TTC549 (cell line): Measurements from ENCODE around the gene PSD.

Source experiments
- FAIRE-seq: peaks from 2 replicates; lab custom pipeline; 2012; peaks lifted over from hg19 to GRCh38; lab: Jason Lieb, UNC

Gene PSD

GRCh38 chr10:102438374-102438773 is 19.8 kb upstream of the PSD start:
- FAIRE-seq = no peak

GRCh38 chr10:102437515-102437914 is 18.9 kb upstream of the PSD start:
- no peak for FAIRE-seq

GRCh38 chr10:102436312-102436711 is 17.7 kb upstream of the PSD start:
- no peak for FAIRE-seq

GRCh38 chr10:102435529-102436233 is 17.1 kb upstream of the PSD start:
- no peak for FAIRE-seq

GRCh38 chr10:102435133-102435497 is 16.5 kb upstream of the PSD start:
- FAIRE-seq = no peak

GRCh38 chr10:102434394-102435132 is 16.0 kb upstream of the PSD start:
- no peak for FAIRE-seq

GRCh38 chr10:102433619-102434046 is 15.0 kb upstream of the PSD start:
- no peak for FAIRE-seq

GRCh38 chr10:102432162-102432950 is 13.8 kb upstream of the PSD start, which contains the start of gene CUEDC2:
Gene CUEDC2 (minus strand): TSS chr10:102432574. CDS start chr10:102425188, 7,386 bp downstream.
- FAIRE-seq = peak; percentile 90

- no peak for FAIRE-seq
Observed at GRCh38 chr10:102431452-102432124, 13.0 kb upstream of the PSD start.

- no peak for FAIRE-seq
Observed at GRCh38 chr10:102429468-102429867, 10.9 kb upstream of the PSD start.

GRCh38 chr10:102426803-102427287 is 8.3 kb upstream of the PSD start:
- FAIRE-seq = no peak

- no peak for FAIRE-seq
Observed at GRCh38 chr10:102425444-102425843, 6.9 kb upstream of the PSD start.

- no peak for FAIRE-seq
Observed at GRCh38 chr10:102424916-102425315, 6.3 kb upstream of the PSD start.

GRCh38 chr10:102424145-102424544 is 5.6 kb upstream of the PSD start:
- FAIRE-seq = no peak

- FAIRE-seq = no peak
Observed at GRCh38 chr10:102423372-102423968, 4.9 kb upstream of the PSD start.

GRCh38 chr10:102422545-102423129 is 4.1 kb upstream of the PSD start:
- no peak for FAIRE-seq

- FAIRE-seq = no peak
Observed at GRCh38 chr10:102421757-102422512, 3.4 kb upstream of the PSD start.

- FAIRE-seq = no peak
Observed at GRCh38 chr10:102421507-102421756, 2.8 kb upstream of the PSD start.

- FAIRE-seq = peak; percentile 74
Observed at GRCh38 chr10:102420714-102421506, 2.3 kb upstream of the PSD start, which contains the start of gene FBXL15. Gene FBXL15 (plus strand): TSS chr10:102420836. CDS start chr10:102421130, 294 bp downstream.

GRCh38 chr10:102420181-102420713 is 1.7 kb upstream of the PSD start:
- FAIRE-seq = no peak
